Thyroid gland (tissue), 4 donors: ENCODE data around the gene VWC2.

Source experiments
- POLR2A ChIP-seq, 2 donors: fragments of 450-650 bp; IDR thresholded peaks; one replicate each; pipeline ENCODE4 v1.6.1; 2017; ENCODE audit warnings: antibody characterized with exemption in 2 of 2, mild to moderate bottlenecking in 2 of 2, moderate library complexity in 1 of 2
- TF ChIP-seq, protein P1 (sequence below), 6 experiments: fragments of 200-600 bp in 3 of 6; fragments of 450-650 bp in 3 of 6; sonication (generic) in 3 of 6; IDR thresholded peaks; one replicate each; pipeline ENCODE4 v1.5.1; 2016 to 2019; ENCODE audit warnings: antibody characterized with exemption in 6 of 6, mild to moderate bottlenecking in 2 of 6, inconsistent platforms in 1 of 6, moderate library complexity in 1 of 6

DNA sequence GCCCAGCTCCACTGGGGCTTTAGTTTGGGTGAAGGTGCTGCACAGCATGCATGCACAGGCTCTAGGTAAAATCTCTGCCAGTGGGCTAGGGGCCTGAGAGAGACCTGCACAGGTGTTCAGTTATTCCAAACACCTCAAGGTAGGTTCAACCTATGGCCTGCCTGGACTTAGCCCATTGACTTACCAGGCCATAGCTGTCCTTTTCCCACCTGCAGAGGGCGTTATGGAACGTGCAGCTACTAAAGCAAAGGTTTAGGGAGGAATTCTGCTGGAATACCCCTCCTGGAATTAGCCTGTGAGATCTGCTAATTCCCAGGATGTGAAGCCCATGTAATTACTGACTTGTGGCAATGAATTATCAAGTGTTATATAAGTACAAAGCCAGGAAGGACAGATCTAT, 3.6 kb downstream of the VWC2 start:
- TF ChIP-seq, protein P1, sequence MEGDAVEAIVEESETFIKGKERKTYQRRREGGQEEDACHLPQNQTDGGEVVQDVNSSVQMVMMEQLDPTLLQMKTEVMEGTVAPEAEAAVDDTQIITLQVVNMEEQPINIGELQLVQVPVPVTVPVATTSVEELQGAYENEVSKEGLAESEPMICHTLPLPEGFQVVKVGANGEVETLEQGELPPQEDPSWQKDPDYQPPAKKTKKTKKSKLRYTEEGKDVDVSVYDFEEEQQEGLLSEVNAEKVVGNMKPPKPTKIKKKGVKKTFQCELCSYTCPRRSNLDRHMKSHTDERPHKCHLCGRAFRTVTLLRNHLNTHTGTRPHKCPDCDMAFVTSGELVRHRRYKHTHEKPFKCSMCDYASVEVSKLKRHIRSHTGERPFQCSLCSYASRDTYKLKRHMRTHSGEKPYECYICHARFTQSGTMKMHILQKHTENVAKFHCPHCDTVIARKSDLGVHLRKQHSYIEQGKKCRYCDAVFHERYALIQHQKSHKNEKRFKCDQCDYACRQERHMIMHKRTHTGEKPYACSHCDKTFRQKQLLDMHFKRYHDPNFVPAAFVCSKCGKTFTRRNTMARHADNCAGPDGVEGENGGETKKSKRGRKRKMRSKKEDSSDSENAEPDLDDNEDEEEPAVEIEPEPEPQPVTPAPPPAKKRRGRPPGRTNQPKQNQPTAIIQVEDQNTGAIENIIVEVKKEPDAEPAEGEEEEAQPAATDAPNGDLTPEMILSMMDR (IDR thresholded peaks at IDR 0.05) = peak in 3 of 6 experiments; percentile 20 to 50 (median 33)
- TF ChIP-seq POLR2A (IDR thresholded peaks at IDR 0.05) = no peak
